Jurkat, Clone E6-1 (cell line): Measurements from ENCODE around the gene TOPAZ1. TPM values are rescaled to one million over a fixed set of nuclear protein-coding genes. Genes with fewer than 3 reads are reported as not detected.
A peak's percentile ranks its signal among the peaks of the same experiment; 100 is the strongest.

Experiments used
- DNase-seq: peaks from one replicate; pipeline ENCODE4 v3.0.0-alpha.2; 2011; ENCODE audit warnings: low read depth, low spot score
- H3K4me3 ChIP-seq: 2 replicates; pipeline ENCODE4 v1.5.1; 2011; ENCODE audit warnings: mild to moderate bottlenecking, low read length, control low read depth, moderate library complexity
- polyA plus RNA-seq: library from polyadenylated mRNA; unstranded; fragments of >200 nt; gene quantifications from one replicate; pipeline ENCODE4 v1.2.1, GENCODE V29; 2012; ENCODE audit warnings: missing spikeins; ENCODE audit not compliant: insufficient read length, insufficient read depth

The TOPAZ1 gene
- polyA plus RNA-seq: not detected

GRCh38 chr3:44241706-44242105, at the start of gene TOPAZ1:
TSS of gene TOPAZ1 (plus strand) at chr3:44241886. CDS start at chr3:44242054, 168 bp downstream.
- H3K4me3 ChIP-seq: no peak within 1 kb of the TSS
- DNase-seq: no peak

DNA sequence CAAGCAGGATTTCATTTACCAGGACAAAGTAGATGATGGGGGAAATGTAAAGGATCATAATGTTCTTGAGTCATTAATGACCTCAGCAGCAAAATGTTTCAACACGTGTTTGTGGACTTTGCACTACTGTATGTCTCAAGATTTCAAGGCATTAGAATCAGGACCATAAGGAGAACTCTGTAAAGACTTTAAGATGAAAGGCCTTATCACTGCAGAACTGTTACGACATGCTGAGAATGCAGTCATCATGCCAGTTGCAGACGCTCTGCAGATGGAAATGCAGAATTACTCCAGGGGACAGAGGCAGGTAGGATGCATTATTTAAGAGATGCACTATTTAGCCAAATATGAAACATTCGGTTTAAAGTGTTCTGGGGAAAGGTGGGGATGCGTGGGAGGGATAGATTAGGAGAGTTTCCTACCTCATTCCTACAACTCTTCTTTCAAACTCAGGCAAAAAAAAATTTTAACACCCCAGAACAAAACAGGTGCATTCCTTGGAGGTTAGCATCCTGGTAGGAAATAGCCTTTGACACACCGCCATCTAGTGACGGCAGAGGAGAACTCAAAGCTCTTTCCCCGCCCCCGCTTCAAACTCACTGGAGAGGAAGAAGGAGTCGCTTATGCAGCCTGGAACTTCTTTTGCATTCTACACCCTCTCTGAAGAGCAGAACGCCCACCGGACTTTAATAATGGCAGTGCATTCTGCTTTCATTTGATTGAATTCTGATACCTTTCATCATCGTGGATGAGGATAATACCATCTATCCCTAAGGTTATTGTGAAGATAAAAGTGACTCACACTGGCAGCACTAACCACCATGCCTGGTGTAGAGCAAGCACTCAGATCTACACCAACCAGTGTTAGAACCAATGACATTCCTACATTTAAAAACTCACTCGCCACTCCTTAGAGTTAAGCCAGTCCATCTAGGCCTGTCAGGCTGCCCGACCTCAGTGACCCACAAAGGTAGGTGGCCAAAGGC, 43.1 kb upstream of the TOPAZ1 start:
- H3K4me3 ChIP-seq: no peak overlapping the region
- peak; percentile 57 for DNase-seq

- no peak for DNase-seq
- H3K4me3 ChIP-seq: no peak overlapping the region
Measured at GRCh38 chr3:44206261-44206660, 35.4 kb upstream of the TOPAZ1 start.

- no peak overlapping the region for H3K4me3 ChIP-seq
- no peak for DNase-seq
Measured at GRCh38 chr3:44206862-44207652, 34.6 kb upstream of the TOPAZ1 start.

DNA sequence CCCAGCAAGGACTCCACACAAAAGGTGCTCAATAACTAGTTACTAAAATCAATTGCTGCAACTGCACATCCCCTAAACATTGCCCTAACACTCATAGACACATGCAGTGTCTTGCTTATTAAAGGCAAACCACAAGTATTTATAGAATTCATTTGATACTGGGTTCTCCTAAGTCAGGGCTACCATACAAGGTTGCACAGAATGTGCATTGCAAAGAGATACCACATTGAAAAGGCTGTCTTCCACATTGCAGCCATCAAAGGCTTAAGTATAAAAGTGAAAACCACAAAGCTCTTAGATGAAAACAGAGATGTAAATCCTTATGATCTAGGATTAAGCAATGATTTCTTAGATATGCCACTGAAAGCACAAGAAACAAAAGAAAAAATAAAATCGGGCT, 33.6 kb upstream of the TOPAZ1 start:
- H3K4me3 ChIP-seq: no peak overlapping the region
- peak; percentile 84 for DNase-seq

DNA sequence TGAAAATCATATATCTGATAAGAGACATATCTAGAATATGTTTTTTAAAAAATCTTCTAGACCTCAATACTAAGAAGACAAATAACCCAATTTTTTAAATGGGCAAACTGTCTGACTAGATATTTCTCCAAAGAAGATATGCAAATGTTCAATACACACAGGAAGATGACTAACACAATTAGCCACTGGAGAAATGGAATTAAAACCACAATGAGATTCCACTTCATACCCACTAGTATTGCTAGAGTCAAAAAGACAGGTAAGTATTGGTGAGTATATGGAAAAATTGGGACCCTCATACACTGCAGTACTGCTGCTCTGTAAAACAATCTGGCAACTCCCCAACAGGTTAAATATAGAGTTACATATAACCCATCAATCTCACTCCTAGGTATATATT, 33.1 kb upstream of the TOPAZ1 start:
- H3K4me3 ChIP-seq: no peak overlapping the region
- no peak for DNase-seq

DNA sequence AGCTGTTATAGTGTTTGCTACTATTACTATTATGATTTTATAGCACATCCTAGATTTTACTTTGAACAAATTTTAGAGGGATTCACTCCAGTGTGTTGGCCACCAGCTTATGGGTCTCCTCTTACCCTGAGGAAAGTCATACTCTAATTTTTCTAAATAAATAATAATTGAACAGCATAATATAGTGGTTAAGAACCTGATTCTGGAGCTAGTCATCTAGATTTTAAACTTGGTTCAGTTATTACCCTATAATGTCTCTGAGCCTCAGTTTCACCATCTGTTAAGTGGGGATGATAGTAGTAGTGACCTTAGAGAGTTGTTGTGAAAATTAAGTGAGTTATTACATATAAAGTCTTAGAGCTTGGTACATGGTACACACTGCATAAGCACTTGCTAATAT, 30.7 kb upstream of the TOPAZ1 start:
- H3K4me3 ChIP-seq: no peak overlapping the region
- DNase-seq: no peak

GRCh38 chr3:44222337-44222736, 19.3 kb upstream of the TOPAZ1 start:
- no peak for DNase-seq
- no peak overlapping the region for H3K4me3 ChIP-seq

GRCh38 chr3:44223299-44223698, 18.4 kb upstream of the TOPAZ1 start:
- DNase-seq: no peak
- no peak overlapping the region for H3K4me3 ChIP-seq

DNA sequence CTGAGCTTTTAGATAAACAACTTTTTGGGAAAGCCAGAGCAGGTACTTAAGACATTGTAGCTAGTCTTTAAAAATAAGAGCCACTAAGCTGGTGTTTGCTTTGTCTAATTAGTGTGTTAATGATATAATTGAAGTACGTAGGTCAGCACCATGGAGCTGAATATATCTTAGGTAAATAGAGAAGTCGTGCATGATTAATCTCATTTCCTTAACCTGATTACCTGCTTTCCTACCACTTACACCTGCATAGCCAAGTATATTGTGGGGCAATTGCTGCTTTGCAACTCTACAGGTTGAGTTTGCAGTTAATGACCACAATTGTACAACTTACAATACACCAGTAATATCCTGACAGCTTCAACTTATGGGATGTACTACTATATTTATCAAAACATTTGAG, 17.6 kb upstream of the TOPAZ1 start:
- DNase-seq: no peak
- H3K4me3 ChIP-seq: no peak overlapping the region

DNA sequence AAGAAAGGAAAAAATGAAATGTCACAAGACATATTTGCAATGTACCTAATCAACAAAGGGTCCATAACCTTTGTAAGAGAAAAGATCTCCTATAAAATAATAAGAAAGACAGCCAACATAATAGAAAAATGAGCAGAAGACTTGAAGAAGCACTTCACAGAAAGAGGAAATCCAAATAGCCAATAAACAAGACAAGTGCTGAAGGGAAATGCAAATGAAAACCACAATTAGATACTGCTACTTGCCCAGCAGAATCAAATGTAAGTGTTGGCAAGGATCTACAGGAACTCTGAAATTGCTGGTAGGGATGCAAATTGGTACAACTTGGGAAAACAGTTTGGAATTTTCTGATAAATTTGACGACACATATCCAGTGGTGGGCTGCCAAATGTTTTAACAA, 15.1 kb upstream of the TOPAZ1 start:
- no peak overlapping the region for H3K4me3 ChIP-seq
- no peak for DNase-seq

- no peak overlapping the region for H3K4me3 ChIP-seq
- peak; percentile 57 for DNase-seq
Measured at GRCh38 chr3:44227632-44228031, 14.1 kb upstream of the TOPAZ1 start.

GRCh38 chr3:44228900-44229299, 12.8 kb upstream of the TOPAZ1 start:
- DNase-seq: no peak
- H3K4me3 ChIP-seq: no peak overlapping the region

DNA sequence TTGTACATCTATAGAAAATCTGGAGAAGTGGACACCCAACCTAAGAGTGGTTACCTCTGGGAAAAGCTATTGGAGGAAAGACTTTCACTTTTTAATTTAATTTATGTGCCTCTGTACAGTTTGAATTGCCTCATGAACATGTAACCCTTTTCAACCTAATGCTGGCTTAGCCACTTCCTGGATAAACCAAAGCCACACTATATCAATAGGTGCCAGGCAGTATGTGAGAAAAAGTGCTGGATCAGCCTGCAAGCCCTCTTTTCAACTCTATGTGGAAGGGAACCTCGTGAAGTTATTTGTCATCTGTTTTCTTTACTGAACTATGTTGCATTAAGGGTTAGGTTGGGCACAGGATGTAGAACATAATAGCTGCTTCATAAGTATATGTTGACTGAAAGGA, 9.3 kb upstream of the TOPAZ1 start:
- no peak overlapping the region for H3K4me3 ChIP-seq
- peak; percentile 86 for DNase-seq

GRCh38 chr3:44234648-44235268, 6.9 kb upstream of the TOPAZ1 start:
- no peak overlapping the region for H3K4me3 ChIP-seq
- no peak for DNase-seq

DNA sequence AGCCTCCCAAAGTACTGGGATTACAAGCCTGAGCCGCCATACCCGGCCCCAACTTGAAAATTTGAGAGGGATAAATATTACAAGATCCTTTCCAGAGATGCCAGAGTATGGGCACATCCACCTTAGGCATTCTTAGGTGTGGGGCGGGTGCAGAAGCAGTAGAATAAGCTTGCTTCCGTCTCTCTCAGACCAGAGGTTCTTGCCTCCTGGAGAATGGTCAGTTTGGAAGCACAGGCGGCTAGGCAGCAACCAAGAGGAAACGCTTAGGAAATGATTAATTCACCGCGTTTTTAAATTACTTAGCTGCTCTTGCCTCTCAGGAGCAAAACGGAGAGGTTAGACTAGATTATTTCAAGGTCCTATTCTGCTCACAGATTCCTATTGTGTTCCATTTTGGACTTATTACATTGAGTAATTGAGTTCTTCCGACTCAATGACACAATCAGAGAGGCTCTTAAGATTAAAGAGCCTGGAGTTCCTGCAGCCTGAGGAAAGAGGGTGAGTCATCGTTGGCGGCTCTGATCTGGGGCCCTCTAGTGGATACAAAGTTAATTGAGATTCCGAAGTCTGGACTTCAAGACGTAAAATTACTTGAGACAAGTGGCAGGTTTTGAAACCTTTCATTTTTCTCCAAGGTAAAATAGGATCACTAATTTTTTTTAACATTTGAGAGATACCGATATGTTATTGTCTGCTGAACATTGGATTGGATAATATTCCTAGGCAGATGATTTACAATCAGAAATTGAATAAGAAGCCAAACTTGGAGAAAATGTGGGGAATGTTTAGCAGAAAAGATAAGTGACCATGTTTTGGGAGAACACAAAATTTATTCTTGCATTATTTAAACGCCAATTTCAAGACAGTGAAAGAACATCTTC, 5.8 kb upstream of the TOPAZ1 start:
- no peak overlapping the region for H3K4me3 ChIP-seq
- peak; percentile 83 for DNase-seq

- no peak for DNase-seq
- no peak overlapping the region for H3K4me3 ChIP-seq
Measured at GRCh38 chr3:44236485-44236908, 5.2 kb upstream of the TOPAZ1 start.

GRCh38 chr3:44237161-44237560, 4.5 kb upstream of the TOPAZ1 start:
- no peak for DNase-seq
- H3K4me3 ChIP-seq: no peak overlapping the region

GRCh38 chr3:44237665-44238064, 4.0 kb upstream of the TOPAZ1 start:
- H3K4me3 ChIP-seq: no peak overlapping the region
- DNase-seq: no peak
